Measurements from ENCODE around the gene MSMB. TPM values are rescaled to one million over a fixed set of nuclear protein-coding genes. Genes with fewer than 3 reads are reported as not detected.

MSMB gene
- total RNA-seq, 2 donors from 2014 or later = 1,381 to 2,749 TPM

- H3K27ac ChIP-seq = peak overlapping the region; percentile 51 to 80
- H3K36me3 ChIP-seq = no peaks in the 10 kb centered on the region
- no peak overlapping the region for H3K4me3 ChIP-seq
- intact Hi-C loops (cut with DNase I) = no loop called here
- DNase-seq (ENCODE audit: low spot score) = no peak
- no peaks in the 10 kb centered on the region for H3K27me3 ChIP-seq (replicated peaks; ENCODE audit: insufficient read depth)
- no peaks in the 10 kb centered on the region for H3K4me1 ChIP-seq (replicated peaks)
- TF ChIP-seq POLR2AphosphoS5 (IDR thresholded peaks at IDR 0.05) (no peak), CTCF (IDR thresholded peaks at IDR 0.05) (no peak), POLR2A (IDR thresholded peaks at IDR 0.05) (no peak)
- WGBS = 82% methylated on average over 8 of the region's 8 CpGs
- H3K9me3 ChIP-seq = no peaks in the 10 kb centered on the region
These were observed 8.8 kb downstream of the MSMB start for GRCh38 chr10:46037107-46037825.

GRCh38 chr10:46035923-46036849, 9.9 kb downstream of the MSMB start:
- TF ChIP-seq CTCF (IDR thresholded peaks at IDR 0.05) = no peak
- no peak for TF ChIP-seq POLR2A (IDR thresholded peaks at IDR 0.05)
- TF ChIP-seq POLR2AphosphoS5 (IDR thresholded peaks at IDR 0.05) = no peak
- WGBS = 63% methylated on average over 8 of the region's 8 CpGs
- Histone ChIP-seq H3K36me3 (no peaks in the 10 kb centered on the region), H3K4me3 (no peak overlapping the region), H3K9me3 (no peaks in the 10 kb centered on the region), H3K4me1 (replicated peaks) (no peaks in the 10 kb centered on the region), H3K27ac (peak overlapping the region; percentile 51 to 80), H3K27me3 (replicated peaks; ENCODE audit: insufficient read depth) (no peaks in the 10 kb centered on the region)
- DNase-seq (ENCODE audit: low spot score) = no peak
- intact Hi-C loops (cut with DNase I) = no loop called here

- no peak for TF ChIP-seq CTCF (IDR thresholded peaks at IDR 0.05)
- no peak for TF ChIP-seq POLR2A (IDR thresholded peaks at IDR 0.05)
- no peak for TF ChIP-seq POLR2AphosphoS5 (IDR thresholded peaks at IDR 0.05)
- intact Hi-C loops (cut with DNase I) = no loop called here
- H3K27me3 ChIP-seq (replicated peaks; ENCODE audit: insufficient read depth) = no peaks in the 10 kb centered on the region
- H3K36me3 ChIP-seq = no peaks in the 10 kb centered on the region
- no peak overlapping the region for H3K4me3 ChIP-seq
- no peaks in the 10 kb centered on the region for H3K4me1 ChIP-seq (replicated peaks)
- H3K27ac ChIP-seq = peak overlapping the region; percentile 41 to 95
- no peak for DNase-seq (ENCODE audit: low spot score)
- no peaks in the 10 kb centered on the region for H3K9me3 ChIP-seq
These were observed 12.5 kb downstream of the MSMB start for GRCh38 chr10:46033602-46034011.

- WGBS = 73% methylated on average over 6 of the region's 6 CpGs
- Histone ChIP-seq H3K4me3 (no peak overlapping the region), H3K27me3 (replicated peaks; ENCODE audit: insufficient read depth) (no peaks in the 10 kb centered on the region), H3K36me3 (no peaks in the 10 kb centered on the region), H3K9me3 (no peaks in the 10 kb centered on the region), H3K4me1 (replicated peaks) (no peaks in the 10 kb centered on the region), H3K27ac (peak overlapping the region; percentile 91 to 95)
- DNase-seq (ENCODE audit: low spot score) = no peak
- intact Hi-C loops (cut with DNase I) = no loop called here
- TF ChIP-seq POLR2A (IDR thresholded peaks at IDR 0.05) (no peak), POLR2AphosphoS5 (IDR thresholded peaks at IDR 0.05) (no peak), CTCF (IDR thresholded peaks at IDR 0.05) (no peak)
These were observed 14.2 kb downstream of the MSMB start for GRCh38 chr10:46031648-46032532.
